ENCODE measurements around the gene ANTXR1. TPM values are rescaled to one million over a fixed set of nuclear protein-coding genes. Genes with fewer than 3 reads are reported as not detected.

ANTXR1 gene
- total RNA-seq, 1 experiment from 2014 or later = 37.3 TPM

GRCh38 chr2:69145204-69145603, 132.2 kb downstream of the ANTXR1 start:
- Histone ChIP-seq H3T11ph (ENCODE audit: low read length) (no peak overlapping the region), H3K79me2 (ENCODE audit: insufficient read depth, low read length) (no peaks in the 10 kb centered on the region), H4K5ac (ENCODE audit: insufficient read length, low read depth, low read length) (no peak overlapping the region), H3K4ac (ENCODE audit: low read depth, low read length) (no peak overlapping the region), H3K23me2 (ENCODE audit: insufficient read length, low read depth, low read length, poor library complexity, severe bottlenecking) (no peaks in the 10 kb centered on the region), H2BK15ac (ENCODE audit: low read depth, low read length) (no peak overlapping the region), H3K27ac (ENCODE audit: insufficient read length, low read depth, low read length) (no peak overlapping the region), H3K79me1 (ENCODE audit: insufficient read depth, low read depth, low read length, poor library complexity, severe bottlenecking) (no peaks in the 10 kb centered on the region), H3K18ac (ENCODE audit: insufficient read length, low read depth, low read length) (no peak overlapping the region), H2BK12ac (ENCODE audit: insufficient read length, low read depth, low read length) (no peak overlapping the region), H2BK20ac (ENCODE audit: low read depth, low read length, poor library complexity, severe bottlenecking) (no peak overlapping the region), H3K4me2 (ENCODE audit: insufficient read depth, insufficient read length, low read length) (no peak overlapping the region), H4K91ac (ENCODE audit: insufficient read length, low read depth, low read length) (no peak overlapping the region), H3K27me3 (ENCODE audit: insufficient read depth, low read length) (no peaks in the 10 kb centered on the region), H3K9me3 (ENCODE audit: control insufficient read depth, low read depth, low read length) (no peaks in the 10 kb centered on the region), H3K56ac (ENCODE audit: insufficient read length, low read depth, low read length) (no peak overlapping the region), H4K8ac (replicated peaks; ENCODE audit: insufficient read length, low read depth, low read length) (no peak overlapping the region), H2BK5ac (ENCODE audit: insufficient read length, low read length) (no peak overlapping the region), H3K9ac (ENCODE audit: extremely low read depth, insufficient read length, low read length) (no peak overlapping the region), H3K23ac (ENCODE audit: insufficient read length, low read depth, low read length) (no peak overlapping the region), H2BK120ac (ENCODE audit: low read depth, low read length, poor library complexity, severe bottlenecking) (no peak overlapping the region), H2AFZ (ENCODE audit: low read length) (no peak overlapping the region), H3K14ac (ENCODE audit: insufficient read depth, low read length) (no peak overlapping the region), H2AK5ac (ENCODE audit: insufficient read length, low read length) (no peak overlapping the region), H4K20me1 (ENCODE audit: control insufficient read depth, insufficient read depth, insufficient read length) (no peaks in the 10 kb centered on the region), H3K4me1 (ENCODE audit: insufficient read depth, low read length) (no peaks in the 10 kb centered on the region)
- H3K4me1 Mint-ChIP-seq = peaks cover 16 to 26% of the 10 kb centered on the region in 2 experiments
- no peaks in the 10 kb centered on the region for H3K9me3 Mint-ChIP-seq
- no peaks in the 10 kb centered on the region for H3K27me3 Mint-ChIP-seq (ENCODE audit: low read depth)
- no peaks in the 10 kb centered on the region for H3K36me3 Mint-ChIP-seq (ENCODE audit: insufficient read depth in 1 of 3, low read depth in 3 of 3)
- no peak for TF ChIP-seq CTCF (conservative IDR thresholded peaks at IDR 0.05)
- no peak for DNase-seq
- H3K27ac Mint-ChIP-seq = no peak overlapping the region
- H3K4me3 Mint-ChIP-seq = no peak overlapping the region
- WGBS (ENCODE audit: extremely low coverage, insufficient read length, low lambda C conversion rate) = no CpG with 5 or more reads among the region's 7 CpGs
